ENCODE data around the gene SHROOM4.

The SHROOM4 gene

GRCh38 chrX:50704360-50704759 is 109.6 kb downstream of the SHROOM4 start:
- no peak overlapping the region for H3K27ac ChIP-seq (ENCODE audit: low read length)

DNA sequence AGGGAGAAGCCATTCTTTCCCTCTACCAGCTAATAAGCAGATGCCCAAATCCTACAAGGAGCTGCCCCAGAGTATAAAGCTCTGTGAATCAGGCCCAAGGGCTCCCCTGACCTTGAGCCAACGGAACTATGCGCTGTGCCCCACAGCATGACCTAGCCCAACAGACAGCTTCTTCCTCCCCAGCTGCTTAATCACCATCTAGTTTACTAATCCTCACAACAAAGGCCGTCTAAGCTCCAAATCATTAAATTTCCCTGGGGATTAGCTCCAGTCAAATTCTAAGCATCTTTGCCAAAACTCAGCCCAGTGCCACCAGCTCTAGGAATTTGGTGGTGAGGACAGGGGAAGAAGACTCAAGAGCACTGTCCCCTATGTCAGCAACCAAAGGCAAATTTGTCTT is 113.1 kb downstream of the SHROOM4 start:
- no peak for TF ChIP-seq EZH2 (IDR thresholded peaks at IDR 0.05; ENCODE audit: borderline replicate concordance, low read depth, low read length, severe bottlenecking)
- TF ChIP-seq CTCF (IDR thresholded peaks at IDR 0.05; ENCODE audit: borderline replicate concordance, extremely low read depth, low read length, poor library complexity, severe bottlenecking) = no peak
- H3K79me2 ChIP-seq (ENCODE audit: insufficient read depth, low read length) = no peaks in the 10 kb centered on the region
- H4K20me1 ChIP-seq (ENCODE audit: insufficient read depth, low read length) = no peaks in the 10 kb centered on the region
- no peaks in the 10 kb centered on the region for H3K9me3 ChIP-seq (ENCODE audit: insufficient read depth, low read length, severe bottlenecking)
- H3K27ac ChIP-seq (ENCODE audit: low read length) = no peak overlapping the region
- ATAC-seq (ENCODE audit: insufficient read depth, low read depth) = no peak
- no peaks in the 10 kb centered on the region for H3K27me3 ChIP-seq (ENCODE audit: insufficient read depth, low read length, poor library complexity)
- H3K4me2 ChIP-seq (ENCODE audit: insufficient read depth, low read length) = no peak overlapping the region
- no peaks in the 10 kb centered on the region for H3K4me1 ChIP-seq (ENCODE audit: insufficient read depth, low read length)
- no peak overlapping the region for H3K4me3 ChIP-seq (ENCODE audit: low read depth in 1 of 2, low read length in 2 of 2)
- DNase-seq = no peak
- no peak overlapping the region for H3K9ac ChIP-seq (ENCODE audit: low read depth, low read length)
- H2AFZ ChIP-seq (ENCODE audit: low read depth, low read length) = no peak overlapping the region
- H3K36me3 ChIP-seq (ENCODE audit: insufficient read depth, low read length) = no peaks in the 10 kb centered on the region

More at GRCh38 chrX:50704360-50704759, 109.6 kb downstream of the SHROOM4 start:
- no peak overlapping the region for H3K4me2 ChIP-seq (ENCODE audit: insufficient read depth, low read length)
- no peaks in the 10 kb centered on the region for H3K27me3 ChIP-seq (ENCODE audit: insufficient read depth, low read length, poor library complexity)
- no peaks in the 10 kb centered on the region for H4K20me1 ChIP-seq (ENCODE audit: insufficient read depth, low read length)
- H3K79me2 ChIP-seq (ENCODE audit: insufficient read depth, low read length) = no peaks in the 10 kb centered on the region
- TF ChIP-seq CTCF (IDR thresholded peaks at IDR 0.05; ENCODE audit: borderline replicate concordance, extremely low read depth, low read length, poor library complexity, severe bottlenecking) (no peak), EZH2 (IDR thresholded peaks at IDR 0.05; ENCODE audit: borderline replicate concordance, low read depth, low read length, severe bottlenecking) (no peak)
- no peak overlapping the region for H3K4me3 ChIP-seq (ENCODE audit: low read depth in 1 of 2, low read length in 2 of 2)
- H2AFZ ChIP-seq (ENCODE audit: low read depth, low read length) = no peak overlapping the region
- no peak overlapping the region for H3K9ac ChIP-seq (ENCODE audit: low read depth, low read length)
- H3K9me3 ChIP-seq (ENCODE audit: insufficient read depth, low read length, severe bottlenecking) = no peaks in the 10 kb centered on the region
- H3K4me1 ChIP-seq (ENCODE audit: insufficient read depth, low read length) = no peaks in the 10 kb centered on the region
- DNase-seq (no peak), ATAC-seq (ENCODE audit: insufficient read depth, low read depth) (no peak)
- no peaks in the 10 kb centered on the region for H3K36me3 ChIP-seq (ENCODE audit: insufficient read depth, low read length)

DNA sequence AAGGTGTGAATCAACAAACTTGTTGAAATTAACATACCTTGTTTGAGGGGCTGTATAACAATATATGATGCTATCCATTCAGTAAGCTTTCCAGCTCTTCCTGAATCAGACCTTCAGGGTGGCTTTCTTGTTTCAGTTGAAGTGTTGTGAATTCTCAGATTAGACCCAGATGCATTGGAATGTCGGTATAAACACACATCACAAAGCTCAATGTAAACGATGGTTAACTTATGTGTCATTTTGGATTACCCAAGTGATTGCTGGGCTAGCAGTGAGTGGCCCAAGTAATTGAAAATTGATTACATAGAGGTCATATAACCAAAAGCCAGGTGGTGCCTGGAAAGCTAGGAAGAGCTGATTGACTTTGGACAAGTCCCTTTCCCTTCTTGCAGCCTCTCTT is 115.0 kb downstream of the SHROOM4 start:
- H3K27ac ChIP-seq (ENCODE audit: low read length) = no peak overlapping the region
- DNase-seq (no peak), ATAC-seq (ENCODE audit: insufficient read depth, low read depth) (no peak)
- H3K9me3 ChIP-seq (ENCODE audit: insufficient read depth, low read length, severe bottlenecking) = no peaks in the 10 kb centered on the region
- no peak overlapping the region for H3K4me2 ChIP-seq (ENCODE audit: insufficient read depth, low read length)
- H3K27me3 ChIP-seq (ENCODE audit: insufficient read depth, low read length, poor library complexity) = no peaks in the 10 kb centered on the region
- no peak for TF ChIP-seq EZH2 (IDR thresholded peaks at IDR 0.05; ENCODE audit: borderline replicate concordance, low read depth, low read length, severe bottlenecking)
- TF ChIP-seq CTCF (IDR thresholded peaks at IDR 0.05; ENCODE audit: borderline replicate concordance, extremely low read depth, low read length, poor library complexity, severe bottlenecking) = no peak
- no peak overlapping the region for H2AFZ ChIP-seq (ENCODE audit: low read depth, low read length)
- no peaks in the 10 kb centered on the region for H4K20me1 ChIP-seq (ENCODE audit: insufficient read depth, low read length)
- H3K4me3 ChIP-seq (ENCODE audit: low read depth in 1 of 2, low read length in 2 of 2) = no peak overlapping the region
- no peaks in the 10 kb centered on the region for H3K36me3 ChIP-seq (ENCODE audit: insufficient read depth, low read length)
- no peak overlapping the region for H3K9ac ChIP-seq (ENCODE audit: low read depth, low read length)
- H3K4me1 ChIP-seq (ENCODE audit: insufficient read depth, low read length) = no peaks in the 10 kb centered on the region
- no peaks in the 10 kb centered on the region for H3K79me2 ChIP-seq (ENCODE audit: insufficient read depth, low read length)

- TF ChIP-seq EZH2 (IDR thresholded peaks at IDR 0.05; ENCODE audit: borderline replicate concordance, low read depth, low read length, severe bottlenecking) (no peak), CTCF (IDR thresholded peaks at IDR 0.05; ENCODE audit: borderline replicate concordance, extremely low read depth, low read length, poor library complexity, severe bottlenecking) (no peak)
- H3K4me3 ChIP-seq (ENCODE audit: low read depth in 1 of 2, low read length in 2 of 2) = no peak overlapping the region
- H3K9me3 ChIP-seq (ENCODE audit: insufficient read depth, low read length, severe bottlenecking) = no peaks in the 10 kb centered on the region
- H3K27me3 ChIP-seq (ENCODE audit: insufficient read depth, low read length, poor library complexity) = no peaks in the 10 kb centered on the region
- DNase-seq = no peak
- H3K27ac ChIP-seq (ENCODE audit: low read length) = no peak overlapping the region
- ATAC-seq (ENCODE audit: insufficient read depth, low read depth) = no peak
- H3K4me1 ChIP-seq (ENCODE audit: insufficient read depth, low read length) = no peaks in the 10 kb centered on the region
- H3K9ac ChIP-seq (ENCODE audit: low read depth, low read length) = no peak overlapping the region
- H3K79me2 ChIP-seq (ENCODE audit: insufficient read depth, low read length) = no peaks in the 10 kb centered on the region
- no peak overlapping the region for H2AFZ ChIP-seq (ENCODE audit: low read depth, low read length)
- no peaks in the 10 kb centered on the region for H3K36me3 ChIP-seq (ENCODE audit: insufficient read depth, low read length)
- no peaks in the 10 kb centered on the region for H4K20me1 ChIP-seq (ENCODE audit: insufficient read depth, low read length)
- H3K4me2 ChIP-seq (ENCODE audit: insufficient read depth, low read length) = no peak overlapping the region
Observed at GRCh38 chrX:50697691-50698090, 116.3 kb downstream of the SHROOM4 start.

Data from DND-41 (cell line).